Activated CD4-positive, CD25-positive, alpha-beta regulatory T cell (primary cell): ENCODE measurements around the gene RNASEH2A.
"Not testable (repeated sequence)": the region's sequence is repeated elsewhere in the genome, so short reads cannot be mapped to it uniquely, and the experiment has no call there.

ENCODE experiments used
- DNase-seq, 4 experiments: peaks; one replicate each; lab custom pipeline; 2025; lab: John Stamatoyannopoulos, UW

The RNASEH2A gene

GRCh38 chr19:12833418-12833737, 27.0 kb downstream of the RNASEH2A start:
- no peak for DNase-seq

GRCh38 chr19:12833738-12834565, 27.6 kb downstream of the RNASEH2A start:
- DNase-seq, result peak in 1 of 4 experiments; percentile 14

GRCh38 chr19:12834566-12834943, 28.2 kb downstream of the RNASEH2A start, which contains the start of gene RTBDN:
Gene RTBDN, minus strand, starts transcription at chr19:12834579. Its CDS starts 4,600 bp downstream, at chr19:12829979.
- DNase-seq, result no peak

GRCh38 chr19:12834976-12835757, 28.8 kb downstream of the RNASEH2A start:
- DNase-seq, result no peak

- DNase-seq, result no peak
These were observed 30.1 kb downstream of the RNASEH2A start for GRCh38 chr19:12836529-12836863.

- no peak for DNase-seq
These were observed 30.8 kb downstream of the RNASEH2A start for GRCh38 chr19:12837225-12837624.

- peak in 1 of 4 experiments; percentile 26 for DNase-seq
These were observed 31.9 kb downstream of the RNASEH2A start, which contains the start of gene MAST1 for GRCh38 chr19:12838182-12838885. Gene MAST1, plus strand, starts transcription at chr19:12838515. Its CDS starts 58 bp downstream, at chr19:12838573.

- no peak for DNase-seq
These were observed 32.7 kb downstream of the RNASEH2A start for GRCh38 chr19:12838886-12839756.

- DNase-seq, result no peak
These were observed 34.0 kb downstream of the RNASEH2A start for GRCh38 chr19:12840091-12841079.

GRCh38 chr19:12841094-12841493, 34.7 kb downstream of the RNASEH2A start:
- no peak for DNase-seq

GRCh38 chr19:12842511-12842910, 36.1 kb downstream of the RNASEH2A start:
- DNase-seq, result no peak

- DNase-seq, result no peak
These were observed 36.9 kb downstream of the RNASEH2A start for GRCh38 chr19:12843328-12843727.

GRCh38 chr19:12843999-12844732, 37.8 kb downstream of the RNASEH2A start:
- DNase-seq, result no peak

GRCh38 chr19:12846613-12847012, 40.2 kb downstream of the RNASEH2A start:
- not testable (repeated sequence) for DNase-seq

- DNase-seq, result peak; percentile 67 to 89 (median 80)
These were observed 41.1 kb downstream of the RNASEH2A start for GRCh38 chr19:12847159-12848139.

GRCh38 chr19:12856653-12857052, 50.3 kb downstream of the RNASEH2A start:
- no peak for DNase-seq

- no peak for DNase-seq
These were observed 51.9 kb downstream of the RNASEH2A start for GRCh38 chr19:12858041-12858928.
